Endometrial microvascular endothelial cells (primary cell): ENCODE results near the gene RNASE12. TPM values are rescaled to one million over a fixed set of nuclear protein-coding genes. Genes with fewer than 3 reads are reported as not detected.
"Not testable (repeated sequence)": the region's sequence is repeated elsewhere in the genome, so short reads cannot be mapped to it uniquely, and the experiment has no call there.

ENCODE experiments used
- in situ Hi-C: cut with HindIII; loops from 2 replicates; pipeline ENCODE4 v1.10.0; 2017; ENCODE audit warnings: low sequenced_read_pairs, low pct_unique_long_range_greater_than_20kb; ENCODE audit errors: inconsistent ontology term
- total RNA-seq: library from RNA; depleted of rRNA; stranded (reverse); fragments of >200 nt; gene quantifications from one replicate; pipeline ENCODE4 v1.2.3, GENCODE V29; 2015; ENCODE audit errors: inconsistent ontology term

The RNASE12 gene
- total RNA-seq, 1 donor from 2014 or later: not detected

- in situ Hi-C loops: no loop called here
Observed at GRCh38 chr14:20615996-20616395, 24.8 kb upstream of the RNASE12 start.

- in situ Hi-C loops: no loop called here
Observed at GRCh38 chr14:20614038-20614840, 23.1 kb upstream of the RNASE12 start.

GRCh38 chr14:20613094-20614037 lies 22.2 kb upstream of the RNASE12 start:
- in situ Hi-C loops: no loop called here

GRCh38 chr14:20612403-20612802 lies 21.2 kb upstream of the RNASE12 start:
- in situ Hi-C loops: no loop called here

GRCh38 chr14:20611277-20611676 lies 20.1 kb upstream of the RNASE12 start:
- in situ Hi-C loops: no loop called here

GRCh38 chr14:20610002-20610765 lies 19.0 kb upstream of the RNASE12 start:
- in situ Hi-C loops: no loop called here

- in situ Hi-C loops: no loop called here
Observed at GRCh38 chr14:20609215-20610001, 18.2 kb upstream of the RNASE12 start.

- in situ Hi-C loops: no loop called here
Observed at GRCh38 chr14:20608383-20609110, 17.4 kb upstream of the RNASE12 start.

- in situ Hi-C loops: no loop called here
Observed at GRCh38 chr14:20607617-20608016, 16.4 kb upstream of the RNASE12 start.

- in situ Hi-C loops: no loop called here
Observed at GRCh38 chr14:20606902-20607242, 15.7 kb upstream of the RNASE12 start.

- in situ Hi-C loops: no loop called here
Observed at GRCh38 chr14:20606190-20606901, 15.2 kb upstream of the RNASE12 start.

- in situ Hi-C loops: no loop called here
Observed at GRCh38 chr14:20603813-20604690, 12.9 kb upstream of the RNASE12 start.

GRCh38 chr14:20602583-20602982 lies 11.4 kb upstream of the RNASE12 start:
- in situ Hi-C loops: no loop called here

GRCh38 chr14:20601522-20601921 lies 10.3 kb upstream of the RNASE12 start:
- in situ Hi-C loops: no loop called here

- in situ Hi-C loops: no loop called here
Observed at GRCh38 chr14:20597108-20597507, 5.9 kb upstream of the RNASE12 start.

GRCh38 chr14:20595726-20596125 lies 4.5 kb upstream of the RNASE12 start:
- in situ Hi-C loops: not testable (repeated sequence)
